Forelimb muscle (tissue), 1 donor: ENCODE data around the gene NME4. TPM values are rescaled to one million over a fixed set of nuclear protein-coding genes. Genes with fewer than 3 reads are reported as not detected.

Experiments
- DNase-seq: peaks from one replicate; pipeline ENCODE4 v3.0.0-alpha.2; 2013; ENCODE audit warnings: low read depth
- polyA plus RNA-seq: library from polyadenylated mRNA; unstranded; fragments of 120-200 nt; gene quantifications from one replicate; pipeline ENCODE4 v1.2.1, GENCODE V29; 2013; ENCODE audit not compliant: insufficient read length

The NME4 gene
- polyA plus RNA-seq, 1 donor, result 66.4 TPM

GRCh38 chr16:363766-364490 is 33.1 kb upstream of the NME4 start:
- DNase-seq, result no peak

GRCh38 chr16:364595-365491 is 32.2 kb upstream of the NME4 start:
- no peak for DNase-seq

DNA sequence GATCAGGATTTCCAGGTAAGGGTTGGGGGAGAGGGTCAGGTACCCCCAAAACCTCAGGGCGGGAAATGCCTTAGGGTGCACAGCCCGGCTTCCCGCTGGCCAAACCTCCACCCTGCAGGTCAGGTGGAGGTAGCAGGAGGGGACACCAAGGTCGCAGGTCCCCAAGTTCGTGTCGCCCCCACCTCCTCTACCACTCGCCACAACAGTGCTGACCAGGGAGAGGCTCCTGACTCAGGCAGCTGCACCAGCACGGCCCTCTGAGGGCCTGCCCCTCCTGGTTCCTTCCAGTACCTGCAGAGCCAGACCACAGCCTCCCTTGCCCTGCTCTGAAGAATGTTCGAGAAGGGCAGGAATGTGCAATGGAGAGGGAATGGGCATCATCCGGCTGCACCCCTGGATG is 30.5 kb upstream of the NME4 start:
- DNase-seq, result no peak

GRCh38 chr16:367333-367903 is 29.6 kb upstream of the NME4 start:
- no peak for DNase-seq

DNA sequence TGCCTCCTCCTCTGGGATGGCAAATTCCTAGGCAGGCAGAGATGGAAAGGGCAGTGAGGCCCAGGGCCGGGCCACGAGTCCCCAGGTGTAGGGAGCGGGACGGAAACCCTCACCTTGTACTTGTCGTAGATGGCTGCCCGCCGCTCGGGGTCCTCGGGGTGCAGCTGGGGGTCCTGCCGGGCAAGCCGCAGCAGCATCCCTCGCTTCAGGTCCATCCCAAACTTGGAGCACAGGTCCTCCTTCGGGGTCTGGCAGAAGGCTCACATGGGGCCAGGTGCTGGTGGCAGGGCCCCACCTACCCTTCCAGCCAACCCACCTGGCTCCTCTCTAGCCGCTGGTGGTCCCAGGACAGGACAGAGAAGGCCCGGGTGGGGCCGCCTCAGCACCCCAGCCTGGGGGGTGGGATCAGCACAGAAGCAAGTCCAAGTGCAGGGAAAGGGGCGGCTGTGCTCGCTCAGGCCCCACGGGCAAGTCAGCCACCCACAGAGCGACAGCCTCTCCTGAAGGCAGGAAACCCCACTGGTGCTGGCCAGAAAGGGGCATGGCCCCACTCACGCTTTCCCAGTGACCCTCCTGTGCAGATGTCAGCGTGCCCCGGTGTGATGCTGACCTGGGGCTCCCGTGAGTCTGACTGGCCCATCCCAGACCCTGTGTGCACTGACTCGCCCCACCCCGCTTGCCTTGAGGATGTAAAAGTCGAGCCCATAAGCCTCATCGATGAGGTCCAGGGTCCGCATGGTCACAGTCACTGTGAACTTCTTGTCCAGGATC is 28.4 kb upstream of the NME4 start:
- no peak for DNase-seq

DNA sequence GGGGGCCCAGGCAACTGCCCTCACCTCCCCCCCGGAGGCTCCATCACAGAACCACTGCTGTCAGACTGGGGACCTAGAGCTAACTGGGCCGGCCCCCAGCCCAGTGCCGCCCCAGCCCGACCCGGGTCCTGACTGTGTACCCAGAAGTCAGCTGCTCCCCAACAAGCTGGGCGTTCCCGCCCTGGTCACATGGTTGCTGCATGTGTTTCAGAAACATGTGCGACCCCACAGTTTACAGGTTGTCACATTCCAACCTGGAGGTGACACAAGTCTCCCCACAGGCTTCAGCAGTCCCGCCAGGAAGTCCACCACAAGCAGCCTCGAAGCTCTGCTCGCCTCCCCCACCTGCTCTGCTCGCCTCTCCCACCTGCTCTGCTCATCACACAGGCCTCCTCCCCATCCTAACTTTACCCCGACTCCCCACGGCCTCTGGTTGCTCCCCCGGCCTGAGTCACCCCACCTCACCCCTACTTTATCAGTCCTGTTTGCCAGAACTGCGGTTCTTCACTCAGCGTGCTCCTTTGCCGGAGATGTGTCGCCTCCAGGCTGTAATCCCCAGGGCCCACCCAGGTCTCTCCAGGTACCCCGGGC is 27.6 kb upstream of the NME4 start:
- DNase-seq, result no peak

DNA sequence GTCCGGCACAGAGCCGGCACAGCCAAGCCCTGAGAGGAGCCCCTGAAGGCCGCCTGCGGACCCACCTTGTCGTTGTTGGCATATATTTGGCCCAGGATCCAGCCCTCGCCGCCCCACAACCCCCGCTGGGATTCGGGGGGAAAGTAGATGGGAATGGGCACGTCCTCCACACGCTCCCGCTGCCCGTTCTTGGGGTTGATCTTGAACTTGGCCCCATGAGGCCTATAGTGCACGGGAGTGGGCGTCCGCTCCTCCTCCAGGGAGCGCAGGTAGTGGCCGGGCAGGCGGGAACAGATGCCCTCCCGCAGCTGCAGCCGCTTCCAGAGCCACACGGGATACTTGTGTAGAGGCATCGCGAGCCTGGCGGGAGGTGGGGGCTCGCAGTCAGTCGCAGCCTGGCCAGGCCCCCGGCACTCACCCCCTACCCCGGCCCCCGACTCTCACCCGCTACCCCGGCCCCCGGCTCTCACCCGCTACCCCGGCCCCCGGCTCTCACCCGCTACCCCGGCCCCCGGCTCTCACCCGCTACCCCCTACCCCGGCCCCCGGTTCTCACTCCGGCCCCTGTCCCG is 27.0 kb upstream of the NME4 start:
- DNase-seq, result no peak

DNA sequence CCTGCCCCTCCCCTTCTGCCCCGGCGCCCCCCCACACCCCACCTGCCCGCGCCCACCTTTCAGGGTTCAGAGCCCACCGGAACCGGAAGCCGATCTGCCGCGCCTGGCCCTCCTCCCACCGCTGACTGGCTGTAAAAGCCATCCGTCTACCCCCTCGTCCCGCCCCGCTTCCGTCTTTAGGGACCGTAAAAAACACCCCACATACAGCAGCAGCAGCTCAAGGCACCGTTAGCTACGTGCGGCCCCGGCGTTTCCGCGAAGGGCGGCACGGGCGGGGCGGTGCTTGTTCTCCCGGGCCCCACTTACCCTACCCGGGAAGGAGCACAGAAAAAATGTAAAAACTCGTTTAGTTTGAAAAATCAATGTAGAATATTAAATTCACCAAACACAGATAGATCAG is 26.6 kb upstream of the NME4 start, which contains the start of gene MRPL28:
Gene MRPL28 (minus strand): TSS at position 96 of the 400 bp plus-strand sequence. CDS start 320 bp downstream, outside the sequence.
- DNase-seq, result peak; percentile 80

DNA sequence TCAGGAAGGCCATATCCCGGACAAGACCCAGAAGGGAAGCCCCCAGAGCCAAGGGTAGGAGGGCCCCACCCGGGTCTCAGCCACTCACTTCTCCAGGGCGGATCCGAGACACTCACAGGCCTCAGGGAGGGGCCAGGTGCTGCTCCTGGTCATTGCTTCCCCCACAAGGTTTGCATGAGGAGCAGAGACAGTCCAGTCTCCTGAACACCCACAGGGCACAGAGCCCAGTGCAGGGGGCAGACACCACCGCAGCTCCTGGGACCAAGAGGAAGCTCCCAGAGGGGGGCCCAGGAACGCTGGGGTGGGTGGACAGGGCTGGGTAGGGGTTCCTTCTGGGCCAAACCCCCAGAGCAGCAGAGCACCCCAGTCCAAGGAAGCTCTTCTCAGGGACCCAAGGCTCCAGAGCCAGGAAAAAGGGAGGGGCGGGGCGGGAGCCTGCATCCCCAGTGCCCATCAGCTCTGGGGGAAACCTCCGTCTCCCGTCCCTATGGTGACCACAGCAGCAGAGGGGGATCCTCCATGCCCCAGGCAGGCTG is 26.0 kb upstream of the NME4 start:
- DNase-seq, result no peak

DNA sequence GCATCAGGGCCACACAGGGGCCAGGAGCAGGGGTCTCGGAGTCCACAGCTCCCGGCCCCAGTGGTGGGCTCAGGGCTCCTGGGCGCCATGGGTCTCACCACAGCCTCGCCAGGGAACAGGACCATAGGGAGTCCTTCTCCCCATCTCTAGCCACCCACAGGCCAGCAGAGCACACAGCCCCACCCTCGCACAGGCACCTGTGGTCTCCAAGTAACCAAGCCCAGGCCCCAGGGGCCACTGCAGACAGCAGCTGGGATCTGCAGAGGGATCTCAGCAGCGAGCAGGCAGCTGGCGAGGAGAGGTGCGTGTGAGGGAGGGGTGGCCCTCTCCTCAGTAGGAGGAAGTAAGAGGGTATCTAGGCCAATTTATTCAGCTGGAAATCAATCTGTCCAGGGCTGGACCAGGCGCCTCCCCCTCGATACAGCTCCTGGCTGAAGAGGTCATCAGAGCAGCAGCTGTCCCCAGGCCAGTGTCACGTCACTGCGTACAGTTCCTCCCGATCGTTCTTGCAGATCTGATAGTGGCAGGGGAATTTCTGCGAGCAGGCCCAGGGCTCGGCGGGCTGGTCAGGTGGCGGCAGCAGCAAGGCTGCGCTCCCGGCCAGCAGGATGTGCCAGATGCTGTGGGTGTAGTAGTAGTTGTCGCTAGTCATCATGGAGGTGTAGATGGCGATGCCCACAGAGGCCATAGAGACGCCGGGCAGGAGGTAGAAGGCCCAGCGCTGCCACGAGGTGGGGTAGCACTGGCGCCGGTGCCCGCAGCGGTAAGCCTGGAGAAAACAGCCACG is 25.3 kb upstream of the NME4 start:
- DNase-seq, result no peak

DNA sequence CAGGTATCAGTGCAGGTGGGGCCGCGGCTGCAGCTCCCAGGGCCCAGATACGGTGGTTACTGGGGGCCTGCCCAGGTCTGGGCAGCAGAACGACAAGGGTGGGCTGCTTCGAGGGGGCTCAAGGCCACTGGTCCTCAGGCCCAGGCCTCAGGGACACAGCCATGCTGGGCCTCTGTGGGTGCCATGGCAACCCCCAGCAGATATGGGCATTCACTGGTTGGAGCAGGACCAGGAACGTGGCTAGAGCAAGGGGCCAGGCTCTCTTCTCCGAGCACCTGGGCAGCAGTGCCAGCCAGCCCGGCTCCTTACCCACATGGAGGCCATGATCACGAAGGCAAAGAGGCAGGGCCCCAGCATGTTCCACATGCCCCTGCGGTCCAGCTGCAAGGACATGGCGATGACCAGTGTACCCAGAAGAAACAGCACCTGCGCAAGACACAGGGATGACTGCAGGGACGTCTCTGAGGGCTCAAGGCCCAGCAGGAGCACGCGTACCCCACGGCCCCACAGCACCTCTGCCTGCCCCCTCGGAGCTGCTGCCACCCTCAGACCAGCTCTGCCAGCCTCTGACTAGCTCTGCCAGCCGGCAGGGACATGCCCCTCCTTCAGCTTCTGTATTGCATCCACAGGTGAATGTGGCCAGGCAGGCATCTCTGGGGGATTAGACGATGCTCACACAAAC is 24.6 kb upstream of the NME4 start:
- DNase-seq, result no peak

GRCh38 chr16:373020-373598 is 23.9 kb upstream of the NME4 start:
- no peak for DNase-seq

- DNase-seq, result no peak
Measured at GRCh38 chr16:373848-374615, 23.0 kb upstream of the NME4 start.

GRCh38 chr16:374616-374926 is 22.4 kb upstream of the NME4 start:
- no peak for DNase-seq

DNA sequence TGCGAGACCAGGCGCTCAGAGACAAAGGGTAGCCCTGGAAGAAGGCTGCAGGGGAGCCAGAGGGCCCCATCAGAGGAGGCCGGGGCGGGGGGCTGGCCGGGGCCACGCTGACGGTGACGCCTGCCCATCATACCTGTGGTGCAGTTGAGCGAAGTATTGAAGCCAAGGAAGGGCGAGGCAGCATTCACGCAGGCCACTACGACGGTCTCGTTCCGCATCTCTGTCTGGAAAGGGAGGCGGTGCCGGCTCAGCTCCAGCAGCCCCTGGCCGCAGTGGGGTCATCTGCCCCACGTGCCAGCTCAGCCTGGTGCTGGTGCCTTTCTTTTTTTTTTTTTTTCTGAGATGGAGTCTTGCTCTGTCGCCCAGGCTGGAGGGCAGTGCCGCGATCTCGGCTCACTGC is 21.8 kb upstream of the NME4 start:
- no peak for DNase-seq

- no peak for DNase-seq
Measured at GRCh38 chr16:375927-376816, 20.8 kb upstream of the NME4 start.

- no peak for DNase-seq
Measured at GRCh38 chr16:376817-377418, 20.1 kb upstream of the NME4 start.
